Esophagus (tissue), 2 donors: Measurements from ENCODE around the gene ALPP. TPM values are rescaled to one million over a fixed set of nuclear protein-coding genes. Genes with fewer than 3 reads are reported as not detected.
"Not testable (repeated sequence)": the region's sequence is repeated elsewhere in the genome, so short reads cannot be mapped to it uniquely, and the experiment has no call there.

Experiments
- H3K27ac ChIP-seq, 2 donors: one replicate each; pipeline ENCODE4 v1.5.1; 2013; ENCODE audit warnings: low read depth in 2 of 2, mild to moderate bottlenecking in 2 of 2, inconsistent platforms in 1 of 2, low read length in 1 of 2, moderate library complexity in 1 of 2
- H3K27me3 ChIP-seq, 2 donors: one replicate each; pipeline ENCODE4 v1.6.1; 2013; ENCODE audit warnings: low read length in 2 of 2, control low read depth in 1 of 2, mild to moderate bottlenecking in 1 of 2; ENCODE audit not compliant: insufficient read depth in 2 of 2, control insufficient read depth in 1 of 2
- H3K36me3 ChIP-seq, 2 donors: one replicate each; pipeline ENCODE4 v1.6.1; 2013; ENCODE audit warnings: low read length in 1 of 2; ENCODE audit not compliant: control insufficient read depth in 2 of 2, insufficient read depth in 2 of 2
- H3K4me1 ChIP-seq, 2 donors: one replicate each; pipeline ENCODE4 v1.6.1; 2013; ENCODE audit warnings: low read length in 1 of 2; ENCODE audit not compliant: control insufficient read depth in 2 of 2, insufficient read depth in 2 of 2
- H3K4me3 ChIP-seq, 2 donors: one replicate each; pipeline ENCODE4 v1.5.1; 2013; ENCODE audit warnings: low read length in 2 of 2, mild to moderate bottlenecking in 2 of 2, low read depth in 1 of 2, moderate library complexity in 1 of 2
- H3K9me3 ChIP-seq, 2 donors: one replicate each; pipeline ENCODE4 v1.6.1; 2013; ENCODE audit warnings: mild to moderate bottlenecking in 2 of 2, low read depth in 1 of 2, low read length in 1 of 2, moderate library complexity in 1 of 2; ENCODE audit not compliant: control insufficient read depth in 2 of 2, insufficient read depth in 1 of 2
- WGBS, 2 donors: extraction: QIAGEN DNeasy Blood & Tissue Kit; methylation state at CpG; one replicate each; pipeline ENCODE4 v1.1.7; 2013; 5-methylcytosine and 5-hydroxymethylcytosine counted together
- polyA plus RNA-seq, 2 donors: library from polyadenylated mRNA; stranded (reverse); fragments of 200-250 nt; gene quantifications; one replicate each; pipeline ENCODE4 v1.2.3, GENCODE V29; 2013
- donor health status: healthy with polysubstance abuse.
- donor health status: Bipolar disorder and iron deficiency.

ALPP gene
- polyA plus RNA-seq, 2 donors: not detected

- H3K27ac ChIP-seq: no peak overlapping the region
- no peak overlapping the region for H3K4me3 ChIP-seq
- WGBS, 2 donors: 85 to 95% methylated on average over 15 of the region's 15 CpGs
- no peaks in the 10 kb centered on the region for H3K9me3 ChIP-seq
- H3K4me1 ChIP-seq: peaks cover 0 to 2% of the 10 kb centered on the region in 2 donors
- no peaks in the 10 kb centered on the region for H3K27me3 ChIP-seq
- no peaks in the 10 kb centered on the region for H3K36me3 ChIP-seq
These were observed 10.2 kb upstream of the ALPP start for GRCh38 chr2:232368311-232368731.

- Histone ChIP-seq H3K9me3 (no peaks in the 10 kb centered on the region), H3K4me3 (no peak overlapping the region), H3K36me3 (no peaks in the 10 kb centered on the region), H3K4me1 (peaks cover 0 to 2% of the 10 kb centered on the region in 2 donors), H3K27ac (no peak overlapping the region), H3K27me3 (no peaks in the 10 kb centered on the region)
- 80 to 81% methylated on average over 13 to 15 of the region's 15 CpGs for WGBS, 2 donors
These were observed 9.2 kb upstream of the ALPP start for GRCh38 chr2:232369126-232369951.

- not testable (repeated sequence) for H3K9me3 ChIP-seq, H3K36me3 ChIP-seq
- 24 to 31% methylated on average over 6 to 10 of the region's 12 CpGs for WGBS, 2 donors
These were observed 8.5 kb upstream of the ALPP start for GRCh38 chr2:232370007-232370406.

GRCh38 chr2:232372231-232373208 is 6.0 kb upstream of the ALPP start:
- H3K4me3 ChIP-seq: no peak overlapping the region
- H3K27ac ChIP-seq: no peak overlapping the region
- no peaks in the 10 kb centered on the region for H3K9me3 ChIP-seq
- H3K36me3 ChIP-seq: no peaks in the 10 kb centered on the region
- no peaks in the 10 kb centered on the region for H3K4me1 ChIP-seq
- H3K27me3 ChIP-seq: no peaks in the 10 kb centered on the region
- 92 to 93% methylated on average over 18 of the region's 18 CpGs for WGBS, 2 donors

More at GRCh38 chr2:232370007-232370406, 8.5 kb upstream of the ALPP start:
- H3K27ac ChIP-seq, H3K4me3 ChIP-seq, H3K27me3 ChIP-seq, H3K4me1 ChIP-seq: not testable (repeated sequence)

- H3K27ac ChIP-seq: no peak overlapping the region
- H3K4me1 ChIP-seq: no peaks in the 10 kb centered on the region
- H3K9me3 ChIP-seq: no peaks in the 10 kb centered on the region
- no peaks in the 10 kb centered on the region for H3K36me3 ChIP-seq
- 69 to 83% methylated on average over 1 of the region's 1 CpG for WGBS, 2 donors
- no peaks in the 10 kb centered on the region for H3K27me3 ChIP-seq
- no peak overlapping the region for H3K4me3 ChIP-seq
These were observed 4.2 kb upstream of the ALPP start for GRCh38 chr2:232374356-232374755.

- Histone ChIP-seq H3K36me3 (no peaks in the 10 kb centered on the region), H3K9me3 (no peaks in the 10 kb centered on the region), H3K4me1 (no peaks in the 10 kb centered on the region), H3K27ac (no peak overlapping the region), H3K27me3 (no peaks in the 10 kb centered on the region), H3K4me3 (no peak overlapping the region)
- WGBS, 2 donors: 72 to 76% methylated on average over 12 of the region's 12 CpGs
These were observed 3.4 kb upstream of the ALPP start for GRCh38 chr2:232375164-232375563.

- 81 to 90% methylated on average over 4 of the region's 4 CpGs for WGBS, 2 donors
- Histone ChIP-seq H3K4me1 (no peaks in the 10 kb centered on the region), H3K4me3 (no peak overlapping the region)
These were observed 2.3 kb upstream of the ALPP start for GRCh38 chr2:232376260-232376659.

GRCh38 chr2:232376713-232377112 is 1.8 kb upstream of the ALPP start:
- Histone ChIP-seq H3K27me3 (no peaks in the 10 kb centered on the region), H3K36me3 (no peaks in the 10 kb centered on the region), H3K27ac (no peak overlapping the region), H3K4me3 (no peak overlapping the region), H3K4me1 (no peaks in the 10 kb centered on the region), H3K9me3 (no peaks in the 10 kb centered on the region)
- WGBS, 2 donors: 87% methylated on average over 7 of the region's 7 CpGs

More at GRCh38 chr2:232376260-232376659, 2.3 kb upstream of the ALPP start:
- Histone ChIP-seq H3K27ac (no peak overlapping the region), H3K27me3 (no peaks in the 10 kb centered on the region), H3K9me3 (no peaks in the 10 kb centered on the region), H3K36me3 (no peaks in the 10 kb centered on the region)

GRCh38 chr2:232377319-232377718 is 1.2 kb upstream of the ALPP start:
- no peaks in the 10 kb centered on the region for H3K36me3 ChIP-seq
- WGBS, 2 donors: 88 to 93% methylated on average over 7 of the region's 7 CpGs
- no peaks in the 10 kb centered on the region for H3K4me1 ChIP-seq
- peaks cover 0 to 5% of the 10 kb centered on the region in 2 donors for H3K27me3 ChIP-seq
- H3K4me3 ChIP-seq: no peak overlapping the region
- no peaks in the 10 kb centered on the region for H3K9me3 ChIP-seq
- H3K27ac ChIP-seq: no peak overlapping the region
